ENCODE data around the gene AMOTL1.

DNA sequence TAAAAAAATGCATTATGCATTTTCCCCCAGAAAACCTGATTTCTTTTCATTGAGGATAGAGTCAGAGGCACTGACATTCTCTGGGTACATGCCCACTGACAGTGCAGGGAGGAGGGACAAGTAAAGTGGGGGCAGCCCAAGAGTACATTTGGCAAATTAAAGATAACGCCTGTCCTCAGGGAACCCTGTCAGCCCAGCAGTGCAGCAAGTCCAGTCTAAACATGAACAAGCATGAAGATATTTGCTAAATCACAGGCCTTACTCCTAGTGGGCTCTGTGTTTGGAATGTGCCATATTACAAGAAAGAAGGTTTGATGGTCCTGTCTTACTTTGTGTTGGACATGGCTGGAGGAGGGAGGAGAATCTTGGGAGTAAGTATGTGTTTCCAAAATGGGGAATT, 37.9 kb downstream of the AMOTL1 start:
- TF ChIP-seq ELF4 (IDR thresholded peaks at IDR 0.05) (no peak), L3MBTL2 (conservative IDR thresholded peaks at IDR 0.05) (no peak), FOXK2 (IDR thresholded peaks at IDR 0.05) (no peak), NFRKB (IDR thresholded peaks at IDR 0.05) (no peak), FOXM1 (IDR thresholded peaks at IDR 0.05; ENCODE audit: borderline replicate concordance) (no peak), SP1 (IDR thresholded peaks at IDR 0.05) (no peak), LEF1 (IDR thresholded peaks at IDR 0.05; ENCODE audit: borderline replicate concordance) (no peak), TARDBP (IDR thresholded peaks at IDR 0.05) (no peak)
- TF ChIP-seq, protein P1, sequence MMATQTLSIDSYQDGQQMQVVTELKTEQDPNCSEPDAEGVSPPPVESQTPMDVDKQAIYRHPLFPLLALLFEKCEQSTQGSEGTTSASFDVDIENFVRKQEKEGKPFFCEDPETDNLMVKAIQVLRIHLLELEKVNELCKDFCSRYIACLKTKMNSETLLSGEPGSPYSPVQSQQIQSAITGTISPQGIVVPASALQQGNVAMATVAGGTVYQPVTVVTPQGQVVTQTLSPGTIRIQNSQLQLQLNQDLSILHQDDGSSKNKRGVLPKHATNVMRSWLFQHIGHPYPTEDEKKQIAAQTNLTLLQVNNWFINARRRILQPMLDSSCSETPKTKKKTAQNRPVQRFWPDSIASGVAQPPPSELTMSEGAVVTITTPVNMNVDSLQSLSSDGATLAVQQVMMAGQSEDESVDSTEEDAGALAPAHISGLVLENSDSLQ (IDR thresholded peaks at IDR 0.05), result no peak
